ENCODE data around the gene C1orf56.

- TF ChIP-seq EZH2 (IDR thresholded peaks at IDR 0.05; ENCODE audit: low read length, unreplicated experiment) (no peak), CTCF (conservative IDR thresholded peaks at IDR 0.05; ENCODE audit: low read depth, low read length) (no peak), EZH2phosphoT487 (IDR thresholded peaks at IDR 0.05; ENCODE audit: borderline replicate concordance, low read length) (no peak)
These were observed 3.9 kb downstream of the C1orf56 start for GRCh38 chr1:151051356-151052009.

Measured in PC-3 (cell line).